GM12874 (cell line): ENCODE results near the gene CCDC182.

Source experiments
- TF ChIP-seq, protein P1 (sequence below): IDR thresholded peaks from 2 replicates; pipeline ENCODE4 v1.5.1; 2011; ENCODE audit warnings: low read depth, mild to moderate bottlenecking, control low read depth, low read length, moderate library complexity; ENCODE audit not compliant: insufficient read depth

The CCDC182 gene

GRCh38 chr17:57782062-57782490 lies 37.0 kb upstream of the CCDC182 start:
- TF ChIP-seq, protein P1, sequence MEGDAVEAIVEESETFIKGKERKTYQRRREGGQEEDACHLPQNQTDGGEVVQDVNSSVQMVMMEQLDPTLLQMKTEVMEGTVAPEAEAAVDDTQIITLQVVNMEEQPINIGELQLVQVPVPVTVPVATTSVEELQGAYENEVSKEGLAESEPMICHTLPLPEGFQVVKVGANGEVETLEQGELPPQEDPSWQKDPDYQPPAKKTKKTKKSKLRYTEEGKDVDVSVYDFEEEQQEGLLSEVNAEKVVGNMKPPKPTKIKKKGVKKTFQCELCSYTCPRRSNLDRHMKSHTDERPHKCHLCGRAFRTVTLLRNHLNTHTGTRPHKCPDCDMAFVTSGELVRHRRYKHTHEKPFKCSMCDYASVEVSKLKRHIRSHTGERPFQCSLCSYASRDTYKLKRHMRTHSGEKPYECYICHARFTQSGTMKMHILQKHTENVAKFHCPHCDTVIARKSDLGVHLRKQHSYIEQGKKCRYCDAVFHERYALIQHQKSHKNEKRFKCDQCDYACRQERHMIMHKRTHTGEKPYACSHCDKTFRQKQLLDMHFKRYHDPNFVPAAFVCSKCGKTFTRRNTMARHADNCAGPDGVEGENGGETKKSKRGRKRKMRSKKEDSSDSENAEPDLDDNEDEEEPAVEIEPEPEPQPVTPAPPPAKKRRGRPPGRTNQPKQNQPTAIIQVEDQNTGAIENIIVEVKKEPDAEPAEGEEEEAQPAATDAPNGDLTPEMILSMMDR, result no peak

- TF ChIP-seq, protein P1, result no peak
These were observed 36.4 kb upstream of the CCDC182 start for GRCh38 chr17:57781386-57782061.

- TF ChIP-seq, protein P1, result no peak
These were observed 34.6 kb upstream of the CCDC182 start for GRCh38 chr17:57779706-57780105.

DNA sequence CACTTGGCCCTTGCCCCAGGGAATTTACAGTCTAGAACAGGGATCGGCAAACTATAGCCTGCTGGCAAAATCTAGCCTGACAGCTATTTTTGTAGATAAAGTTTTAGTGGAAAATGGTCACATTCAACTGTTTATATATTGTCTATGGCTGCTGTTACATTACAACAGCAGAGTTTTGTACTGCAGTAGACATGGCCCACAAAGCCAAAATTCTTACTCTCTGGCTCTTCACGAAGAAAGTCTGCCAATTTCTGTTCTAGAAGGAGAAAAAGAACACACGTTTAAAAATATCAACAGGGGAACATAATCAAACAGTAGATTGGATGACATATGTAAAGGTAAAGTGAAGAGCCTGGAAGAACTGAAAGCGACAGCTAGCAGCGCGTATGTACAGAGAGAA lies 33.2 kb upstream of the CCDC182 start:
- TF ChIP-seq, protein P1, result no peak

- TF ChIP-seq, protein P1, result no peak
These were observed 31.3 kb upstream of the CCDC182 start for GRCh38 chr17:57776366-57776765.

DNA sequence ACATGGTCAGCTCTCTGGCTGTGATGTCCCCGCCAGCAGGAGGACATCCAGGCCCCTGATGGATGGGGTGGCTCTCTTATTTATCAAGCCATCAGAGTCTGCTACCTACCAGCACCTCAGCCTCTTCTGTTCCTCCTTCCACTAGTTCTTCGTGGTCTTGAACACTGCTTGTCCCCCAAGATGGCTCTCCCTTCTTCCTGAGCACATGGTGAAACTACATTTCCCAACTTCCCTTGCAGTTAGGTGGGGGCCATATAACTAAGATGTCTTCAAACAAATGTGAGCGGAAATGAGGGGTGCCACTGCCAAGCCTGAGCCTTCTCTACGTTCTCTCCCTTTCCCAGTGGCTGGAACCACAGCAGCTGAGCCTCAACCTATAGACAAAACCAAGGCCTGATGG lies 29.8 kb upstream of the CCDC182 start:
- TF ChIP-seq, protein P1, result no peak

GRCh38 chr17:57773557-57773956 lies 28.5 kb upstream of the CCDC182 start:
- TF ChIP-seq, protein P1, result no peak
